ENCODE results near the gene TFCP2L1.

The TFCP2L1 gene

GRCh38 chr2:121247971-121248370 lies 37.0 kb downstream of the TFCP2L1 start:
- no peak for DNase-seq (ENCODE audit: extremely low read depth, low read depth)
- H3K4me3 ChIP-seq (replicated peaks; ENCODE audit: low read depth, low read length), result no peak overlapping the region
- TF ChIP-seq, protein P1, sequence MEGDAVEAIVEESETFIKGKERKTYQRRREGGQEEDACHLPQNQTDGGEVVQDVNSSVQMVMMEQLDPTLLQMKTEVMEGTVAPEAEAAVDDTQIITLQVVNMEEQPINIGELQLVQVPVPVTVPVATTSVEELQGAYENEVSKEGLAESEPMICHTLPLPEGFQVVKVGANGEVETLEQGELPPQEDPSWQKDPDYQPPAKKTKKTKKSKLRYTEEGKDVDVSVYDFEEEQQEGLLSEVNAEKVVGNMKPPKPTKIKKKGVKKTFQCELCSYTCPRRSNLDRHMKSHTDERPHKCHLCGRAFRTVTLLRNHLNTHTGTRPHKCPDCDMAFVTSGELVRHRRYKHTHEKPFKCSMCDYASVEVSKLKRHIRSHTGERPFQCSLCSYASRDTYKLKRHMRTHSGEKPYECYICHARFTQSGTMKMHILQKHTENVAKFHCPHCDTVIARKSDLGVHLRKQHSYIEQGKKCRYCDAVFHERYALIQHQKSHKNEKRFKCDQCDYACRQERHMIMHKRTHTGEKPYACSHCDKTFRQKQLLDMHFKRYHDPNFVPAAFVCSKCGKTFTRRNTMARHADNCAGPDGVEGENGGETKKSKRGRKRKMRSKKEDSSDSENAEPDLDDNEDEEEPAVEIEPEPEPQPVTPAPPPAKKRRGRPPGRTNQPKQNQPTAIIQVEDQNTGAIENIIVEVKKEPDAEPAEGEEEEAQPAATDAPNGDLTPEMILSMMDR (IDR thresholded peaks at IDR 0.05; ENCODE audit: low read depth, low read length, missing control alignments), result no peak

- TF ChIP-seq, protein P1 (IDR thresholded peaks at IDR 0.05; ENCODE audit: low read depth, low read length, missing control alignments), result no peak
- no peak for DNase-seq (ENCODE audit: extremely low read depth, low read depth)
- H3K4me3 ChIP-seq (replicated peaks; ENCODE audit: low read depth, low read length), result no peak overlapping the region
Observed at GRCh38 chr2:121247534-121247933, 37.5 kb downstream of the TFCP2L1 start.

GRCh38 chr2:121246704-121247255 lies 38.2 kb downstream of the TFCP2L1 start:
- no peak overlapping the region for H3K4me3 ChIP-seq (replicated peaks; ENCODE audit: low read depth, low read length)
- no peak for DNase-seq (ENCODE audit: extremely low read depth, low read depth)

DNA sequence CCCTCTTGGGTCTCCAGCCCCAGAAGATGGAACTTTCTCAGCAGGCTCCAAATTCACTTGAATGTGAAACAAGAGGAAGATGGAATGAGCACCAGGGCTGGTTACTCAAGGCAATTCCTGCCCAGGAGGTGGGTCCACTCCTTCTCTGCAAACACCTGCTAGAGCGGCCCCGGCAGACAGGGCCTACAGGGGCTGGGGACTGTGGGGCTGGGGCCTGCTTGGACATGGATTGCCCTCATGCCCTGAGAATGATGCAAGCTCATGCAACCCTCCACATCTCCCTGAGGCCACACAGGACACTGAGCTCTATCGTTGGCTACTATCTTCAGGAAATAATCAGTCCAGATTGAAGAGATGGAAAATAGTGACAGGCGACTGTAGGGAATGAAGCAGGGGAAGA lies 39.1 kb downstream of the TFCP2L1 start:
- no peak for DNase-seq (ENCODE audit: extremely low read depth, low read depth)
- H3K4me3 ChIP-seq (replicated peaks; ENCODE audit: low read depth, low read length), result no peak overlapping the region
- TF ChIP-seq, protein P1 (IDR thresholded peaks at IDR 0.05; ENCODE audit: low read depth, low read length, missing control alignments), result no peak

More at GRCh38 chr2:121246704-121247255, 38.2 kb downstream of the TFCP2L1 start:
- TF ChIP-seq, protein P1 (IDR thresholded peaks at IDR 0.05; ENCODE audit: low read depth, low read length, missing control alignments), result no peak

DNA sequence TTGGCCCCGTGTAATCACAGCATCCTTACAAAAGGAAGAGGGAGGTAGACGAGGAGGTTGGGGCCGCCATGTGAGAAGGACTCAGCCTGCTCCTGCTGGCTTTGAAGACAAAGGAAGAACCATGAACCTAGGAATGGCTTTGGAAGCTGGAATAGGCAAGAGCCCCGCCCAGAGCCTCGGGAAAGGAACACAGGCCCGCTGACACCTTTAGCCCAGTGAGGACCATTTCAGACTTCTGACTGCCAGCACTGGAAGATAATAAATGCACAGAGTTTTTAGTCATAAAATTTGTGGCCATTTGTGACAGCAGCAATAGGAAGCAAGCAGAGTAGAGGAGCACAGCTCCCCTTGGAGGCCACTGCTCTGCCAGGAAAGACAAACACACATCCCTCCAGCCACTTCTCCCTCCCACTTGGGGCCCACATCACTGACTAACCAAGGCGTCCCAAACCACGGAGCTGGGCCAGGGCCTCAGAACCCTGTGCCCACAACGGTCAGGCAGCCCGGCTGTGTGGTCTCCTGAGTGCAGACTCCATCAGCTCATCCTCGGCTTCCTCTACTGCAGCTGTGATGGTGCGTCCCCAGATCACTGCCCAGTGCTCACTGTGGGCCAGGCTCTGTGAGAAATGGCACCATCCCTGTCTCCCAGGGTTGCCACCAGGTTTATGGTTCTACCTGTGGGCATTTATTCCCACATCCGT lies 39.7 kb downstream of the TFCP2L1 start:
- DNase-seq (ENCODE audit: extremely low read depth, low read depth), result no peak
- TF ChIP-seq, protein P1 (IDR thresholded peaks at IDR 0.05; ENCODE audit: low read depth, low read length, missing control alignments), result no peak
- no peak overlapping the region for H3K4me3 ChIP-seq (replicated peaks; ENCODE audit: low read depth, low read length)

DNA sequence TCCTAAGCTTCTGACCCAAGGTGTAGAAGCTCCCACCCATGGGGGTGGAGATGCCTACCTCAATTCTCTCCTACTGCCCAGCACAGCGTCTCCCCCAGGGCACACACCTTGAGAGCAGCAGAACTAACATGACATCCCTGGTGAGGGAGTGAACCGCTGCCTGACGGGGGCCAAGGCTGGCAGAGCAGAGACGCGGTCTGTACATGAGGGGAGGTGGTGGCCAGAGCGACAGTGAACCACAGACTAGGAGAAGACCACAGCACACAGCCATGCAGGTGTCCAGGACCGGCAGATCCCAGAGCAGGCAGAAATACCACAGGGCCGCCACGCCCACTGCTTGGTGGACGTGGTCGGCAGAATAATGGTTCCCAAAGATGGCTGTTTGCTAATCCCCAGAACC lies 40.4 kb downstream of the TFCP2L1 start:
- no peak overlapping the region for H3K4me3 ChIP-seq (replicated peaks; ENCODE audit: low read depth, low read length)
- TF ChIP-seq, protein P1 (IDR thresholded peaks at IDR 0.05; ENCODE audit: low read depth, low read length, missing control alignments), result no peak
- no peak for DNase-seq (ENCODE audit: extremely low read depth, low read depth)

Data from HFF-Myc (cell line).